GM19372 (cell line): ENCODE results near the gene INSL6.
"Not testable (repeated sequence)": the region's sequence is repeated elsewhere in the genome, so short reads cannot be mapped to it uniquely, and the experiment has no call there.

Experiments
- ATAC-seq: cut with Tn5 transposase; IDR thresholded peaks from one replicate; pipeline ENCODE4 v1.9.1; 2021; ENCODE audit warnings: mild to moderate bottlenecking, low read depth, moderate library complexity; ENCODE audit not compliant: unreplicated experiment

Gene INSL6, protein sequence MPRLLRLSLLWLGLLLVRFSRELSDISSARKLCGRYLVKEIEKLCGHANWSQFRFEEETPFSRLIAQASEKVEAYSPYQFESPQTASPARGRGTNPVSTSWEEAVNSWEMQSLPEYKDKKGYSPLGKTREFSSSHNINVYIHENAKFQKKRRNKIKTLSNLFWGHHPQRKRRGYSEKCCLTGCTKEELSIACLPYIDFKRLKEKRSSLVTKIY

DNA sequence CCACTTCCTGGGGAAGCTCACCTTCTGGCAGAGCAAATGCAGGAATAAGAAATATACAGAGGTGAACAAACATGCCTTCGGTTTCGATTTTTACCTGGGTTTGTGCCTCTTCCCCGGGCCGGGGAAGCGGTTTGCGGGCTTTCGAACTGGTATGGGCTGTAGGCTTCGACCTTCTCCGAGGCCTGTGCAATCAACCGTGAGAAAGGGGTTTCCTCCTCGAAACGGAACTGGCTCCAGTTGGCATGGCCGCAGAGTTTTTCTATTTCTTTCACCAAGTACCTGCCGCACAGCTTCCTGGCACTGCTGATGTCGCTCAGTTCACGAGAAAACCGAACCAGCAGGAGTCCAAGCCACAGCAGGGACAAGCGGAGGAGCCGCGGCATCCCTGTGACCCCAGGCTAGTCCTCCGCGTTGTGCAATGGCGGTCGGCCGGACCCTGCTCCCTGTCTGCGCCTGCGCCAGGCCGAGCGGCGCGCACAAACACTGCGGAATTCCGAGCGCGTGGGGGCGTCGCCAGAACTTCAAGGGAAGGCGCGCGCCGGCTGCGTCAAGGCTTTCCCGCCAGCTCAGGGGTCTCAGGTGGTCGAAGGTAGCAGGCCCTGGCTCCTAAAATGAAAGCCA, at the start of gene INSL6:
TSS of gene INSL6 (minus strand) at position 420 of the 621 bp plus-strand sequence. CDS start at position 383, 37 bp downstream.
- ATAC-seq = no peak

DNA sequence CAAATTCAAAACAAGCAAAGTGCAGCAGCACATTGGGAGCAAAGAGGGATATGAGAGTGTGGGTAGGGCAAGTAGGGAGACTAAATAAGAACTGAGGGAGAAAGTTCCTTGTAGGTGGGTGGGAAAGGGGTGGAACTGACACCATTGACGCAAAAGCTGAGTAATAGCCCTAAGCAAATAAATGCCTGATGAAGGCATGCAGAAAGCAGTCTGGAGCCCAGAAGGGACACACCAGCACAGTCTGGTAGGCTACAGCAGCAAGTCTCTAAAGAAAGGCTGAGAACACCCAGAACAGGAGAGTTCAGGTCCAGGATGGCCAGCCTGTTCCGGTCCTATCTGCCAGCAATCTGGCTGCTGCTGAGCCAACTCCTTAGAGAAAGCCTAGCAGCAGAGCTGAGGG, 45.8 kb upstream of the INSL6 start, which contains the start of gene INSL4:
TSS of gene INSL4 (plus strand) at position 208 of the 400 bp plus-strand sequence. CDS start at position 313, 105 bp downstream.
- ATAC-seq = no peak

DNA sequence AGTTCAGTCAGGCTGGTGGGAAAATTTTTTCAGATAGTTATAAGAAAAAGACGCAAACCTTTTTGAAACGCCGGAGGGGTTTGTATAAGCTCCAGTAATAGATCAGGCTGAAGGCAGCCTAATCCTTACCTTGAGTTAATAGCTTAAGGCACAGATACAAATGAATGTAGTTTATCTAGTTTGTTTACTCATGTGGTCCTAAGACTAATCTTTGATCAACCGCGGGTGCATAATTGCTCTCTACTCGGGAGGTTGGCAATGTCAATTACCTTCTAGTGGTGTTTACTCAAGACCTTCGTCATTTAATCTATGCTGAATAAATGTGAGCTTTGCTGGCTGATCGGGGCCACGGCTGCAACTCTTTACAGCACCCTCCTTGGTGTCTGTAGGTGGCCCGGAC, 45.1 kb upstream of the INSL6 start:
- ATAC-seq = no peak

DNA sequence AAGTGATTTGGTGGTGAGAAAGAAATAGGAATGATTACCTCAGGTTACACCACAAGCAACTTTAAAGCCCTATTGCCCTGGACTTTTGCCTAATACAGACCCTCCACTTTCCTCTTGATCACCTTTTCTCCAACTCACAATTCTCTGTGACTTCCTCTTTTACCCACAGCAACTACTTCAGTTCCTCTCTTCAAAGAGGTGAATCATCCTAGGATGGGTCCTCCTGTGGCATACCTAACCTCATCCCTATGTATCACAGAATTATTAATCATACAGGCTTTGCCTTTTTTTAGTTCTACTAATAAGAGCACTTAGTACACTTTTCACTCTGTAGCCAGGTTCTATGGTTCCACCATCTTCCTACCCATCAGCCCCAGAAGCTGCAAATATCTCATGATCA, 19.6 kb upstream of the INSL6 start:
- ATAC-seq = no peak

DNA sequence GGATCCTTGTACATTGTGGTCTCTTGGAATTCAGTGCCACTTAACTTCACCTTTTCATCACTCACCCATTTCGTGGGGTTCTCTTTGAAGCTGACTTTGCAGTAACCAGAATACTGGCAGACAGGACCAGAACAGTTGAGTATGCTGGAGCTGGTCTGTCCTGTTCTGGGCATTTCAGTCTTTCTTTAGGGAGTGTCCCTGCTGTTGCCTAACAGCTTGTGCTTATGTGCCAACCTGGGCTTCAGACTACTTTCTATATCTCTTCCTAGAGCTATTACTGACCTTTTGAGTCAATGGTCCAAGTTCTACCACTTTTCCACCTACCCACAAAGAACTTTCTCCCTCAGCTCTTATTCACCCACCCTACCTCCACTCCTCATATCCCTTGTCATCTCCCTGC, 10.0 kb upstream of the INSL6 start:
- no peak for ATAC-seq

DNA sequence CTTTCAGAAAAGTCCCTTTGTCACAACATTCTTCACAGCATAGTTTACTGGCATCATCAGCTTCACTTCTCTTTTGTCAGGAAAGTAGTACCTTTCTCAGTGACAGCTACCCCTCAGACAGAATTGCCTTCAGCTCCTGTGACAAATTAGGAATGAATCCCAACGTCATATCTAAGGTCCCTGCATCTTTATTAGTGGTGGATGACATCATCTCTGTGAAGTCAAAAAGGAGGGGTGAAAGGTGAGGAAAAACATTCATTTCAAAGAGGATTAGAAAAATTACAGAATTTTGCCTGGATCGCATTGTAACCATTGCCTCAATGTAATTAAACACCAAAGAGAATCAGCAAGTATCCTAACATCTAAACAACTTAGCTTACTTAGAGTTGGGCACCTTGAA, 7.9 kb upstream of the INSL6 start:
- no peak for ATAC-seq

DNA sequence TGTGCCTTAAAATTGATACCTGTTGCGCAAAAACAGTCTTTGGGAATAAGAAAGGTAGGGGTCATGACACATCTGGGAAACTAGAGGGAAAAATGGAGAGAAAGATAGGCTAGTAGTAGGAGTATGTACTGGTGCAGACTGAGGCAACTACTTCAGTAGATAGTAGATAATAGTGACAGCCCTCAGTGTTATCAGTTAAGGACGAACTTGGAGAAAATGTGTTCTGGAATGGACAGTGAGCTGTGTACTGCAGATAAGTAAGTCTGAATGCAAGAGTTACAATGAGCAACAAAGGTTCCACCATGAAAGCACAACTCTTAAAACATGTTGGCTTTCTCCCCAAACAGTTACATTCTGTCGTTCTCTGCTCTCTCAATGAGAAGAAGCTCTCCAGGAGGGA, 6.5 kb upstream of the INSL6 start:
- no peak for ATAC-seq

DNA sequence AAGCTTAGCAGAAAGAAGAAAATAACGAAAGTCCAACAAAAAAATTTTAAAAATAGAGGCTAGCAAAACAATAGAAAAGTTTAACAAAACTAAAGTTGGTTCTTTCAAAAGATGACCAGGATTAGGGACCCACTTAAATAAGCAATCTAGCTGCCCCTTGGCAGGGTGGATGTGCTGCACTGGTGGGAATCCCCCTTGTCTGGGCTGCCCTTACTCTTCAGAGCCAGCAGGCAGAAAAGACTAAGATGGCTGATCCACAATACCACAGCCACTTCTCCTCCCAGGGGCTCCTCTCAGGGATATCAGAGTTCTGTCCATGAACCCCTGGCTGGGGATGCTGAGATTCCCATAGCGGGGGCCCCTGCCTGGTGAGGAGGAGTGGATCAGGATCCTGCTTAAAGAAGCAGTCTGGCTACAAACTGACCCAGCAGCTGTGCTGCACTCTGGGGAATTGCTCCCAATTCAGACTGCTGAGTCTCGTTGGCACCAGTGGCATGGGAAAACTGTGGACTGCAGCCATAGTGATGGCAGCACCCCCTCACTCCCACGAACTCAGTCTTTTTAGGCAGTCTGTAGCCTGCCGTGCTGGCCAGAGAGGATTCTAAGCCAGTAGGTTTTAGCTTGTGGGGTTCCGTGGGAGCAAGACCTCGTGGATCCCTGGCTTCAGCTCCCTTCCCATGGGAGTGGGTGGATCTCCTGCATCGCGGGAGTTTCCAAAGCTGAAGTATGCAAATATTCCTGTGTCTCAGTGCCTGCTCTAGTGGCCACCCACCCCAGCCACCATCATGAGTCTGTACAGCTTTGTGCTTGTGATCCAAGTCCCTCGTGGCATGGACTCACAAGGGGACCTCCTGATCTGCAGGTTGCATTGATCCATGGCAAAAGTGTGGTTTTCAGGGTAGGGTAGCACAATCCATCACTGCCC, 2.9 kb upstream of the INSL6 start:
- no peak for ATAC-seq

DNA sequence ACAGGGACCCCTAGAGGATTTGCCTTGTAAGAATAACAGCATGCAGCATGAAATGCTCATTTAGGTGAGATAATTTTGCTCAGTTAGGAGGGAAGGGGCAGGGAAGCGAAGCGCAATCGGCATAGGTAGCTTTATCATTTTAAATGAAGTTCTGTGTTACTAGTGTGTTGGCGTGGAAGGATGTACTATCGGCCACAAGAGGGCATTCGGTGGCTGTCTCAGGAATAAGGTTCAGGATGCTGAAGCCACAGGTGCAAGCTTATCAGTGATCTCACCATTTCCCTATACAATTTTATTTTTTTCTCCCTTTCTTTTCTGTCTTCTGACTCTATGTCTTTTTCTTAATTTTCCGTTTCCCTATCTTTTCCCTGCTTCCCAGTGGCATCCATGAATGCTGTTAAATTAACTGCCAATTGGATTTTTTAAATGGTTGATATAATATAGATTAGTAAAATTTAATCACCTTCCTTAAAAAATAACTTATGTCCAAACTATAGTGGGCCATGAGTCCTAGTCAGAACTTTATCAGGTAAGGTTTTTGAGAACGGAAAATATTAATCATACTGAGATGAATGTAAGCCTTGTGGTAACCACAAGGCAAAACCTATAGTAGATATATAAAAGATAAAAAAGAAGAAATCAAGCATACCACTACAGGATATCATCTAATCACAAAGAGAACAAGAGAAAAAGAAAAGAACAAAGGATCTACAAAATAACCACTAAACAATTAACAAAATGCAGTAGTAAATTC, 1.2 kb upstream of the INSL6 start:
- ATAC-seq = no peak

DNA sequence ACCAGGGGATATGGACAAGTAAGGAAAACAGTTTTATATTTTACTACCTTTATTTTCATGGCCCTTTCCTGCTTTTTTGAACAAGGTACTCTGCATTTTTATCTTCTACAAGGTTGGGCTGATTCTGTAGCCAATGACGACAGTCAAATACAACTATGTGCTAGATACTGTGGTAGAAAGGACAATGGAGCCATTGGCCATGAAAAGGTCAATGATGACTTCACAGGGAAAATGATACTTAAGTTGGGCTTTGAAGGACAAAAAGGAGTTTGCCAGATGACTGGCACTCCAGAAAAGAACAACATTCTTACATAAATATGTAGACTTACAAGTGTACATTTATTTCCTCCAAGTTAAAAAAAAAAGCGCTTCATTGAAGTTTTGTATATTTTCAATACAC, 663 bp downstream of the INSL6 start:
- no peak for ATAC-seq

DNA sequence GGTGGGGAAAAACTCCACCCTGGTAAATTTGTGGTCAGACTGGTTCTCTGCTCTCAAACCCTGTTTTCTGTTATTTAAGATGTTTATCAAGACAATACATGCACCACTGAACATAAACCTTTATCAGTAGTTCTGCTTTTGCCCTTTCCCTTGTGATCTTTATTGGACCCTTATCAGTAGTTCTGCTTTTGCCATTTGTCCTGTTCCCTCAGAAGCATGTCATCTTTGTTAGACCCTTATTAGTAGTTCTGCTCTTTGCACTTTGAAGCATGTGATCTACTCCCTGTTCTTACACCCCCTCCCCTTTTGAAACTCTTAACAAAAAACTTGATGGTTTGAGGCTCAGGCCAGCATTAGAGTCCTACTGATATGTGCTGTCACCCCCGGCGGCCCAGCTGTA, 4.8 kb downstream of the INSL6 start:
- ATAC-seq = not testable (repeated sequence)

DNA sequence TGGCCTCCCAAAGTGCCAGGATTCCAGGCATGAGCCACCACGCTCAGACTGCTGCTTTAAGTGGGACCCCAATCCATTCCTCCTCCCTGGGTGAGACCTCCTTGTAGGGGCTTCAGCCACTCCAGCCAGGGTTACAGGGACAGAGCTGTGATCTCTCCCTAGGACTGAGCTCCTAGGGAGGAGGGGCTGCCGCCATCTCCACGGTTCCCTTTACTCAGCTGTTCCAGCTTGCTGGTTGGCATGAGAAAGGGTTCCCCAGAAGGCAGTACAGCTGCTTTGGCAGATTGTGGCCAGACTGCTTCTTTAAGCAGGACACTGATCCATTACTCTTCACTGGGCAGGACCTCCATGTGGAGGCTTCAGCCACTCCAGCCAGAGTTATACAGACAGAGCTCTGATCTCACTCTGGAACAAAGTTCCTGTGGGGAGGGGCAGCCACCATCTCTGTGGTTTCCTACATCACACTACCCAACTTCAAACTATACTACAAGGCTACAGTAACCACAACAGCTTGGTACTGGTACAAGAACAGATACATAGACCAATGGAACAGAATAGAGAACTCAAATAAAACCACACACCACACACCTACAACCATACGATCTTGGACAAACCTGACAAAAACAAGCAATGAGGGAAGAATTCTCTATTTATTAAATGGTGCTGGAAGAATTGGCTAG, 7.2 kb downstream of the INSL6 start:
- no peak for ATAC-seq

DNA sequence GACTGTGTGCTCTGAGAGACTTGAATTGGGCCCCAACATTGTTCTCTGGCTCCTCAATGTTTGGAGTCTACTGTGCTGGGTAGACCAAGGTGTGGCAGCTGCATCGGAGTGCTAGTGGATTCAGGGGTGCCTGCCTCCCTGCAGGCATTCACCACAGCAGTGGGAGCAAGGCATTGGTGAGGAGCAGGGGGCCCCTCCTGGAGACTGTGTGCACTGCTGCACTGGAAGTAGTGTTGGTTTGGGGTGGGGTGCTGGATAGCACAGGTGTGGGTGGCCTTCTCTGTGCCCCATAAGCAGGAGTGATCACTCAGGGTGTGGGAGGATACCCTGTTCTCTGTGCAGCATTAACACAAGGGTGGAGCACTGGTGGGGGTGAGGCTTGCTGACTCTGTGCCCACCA, 39.2 kb downstream of the INSL6 start:
- ATAC-seq = no peak

DNA sequence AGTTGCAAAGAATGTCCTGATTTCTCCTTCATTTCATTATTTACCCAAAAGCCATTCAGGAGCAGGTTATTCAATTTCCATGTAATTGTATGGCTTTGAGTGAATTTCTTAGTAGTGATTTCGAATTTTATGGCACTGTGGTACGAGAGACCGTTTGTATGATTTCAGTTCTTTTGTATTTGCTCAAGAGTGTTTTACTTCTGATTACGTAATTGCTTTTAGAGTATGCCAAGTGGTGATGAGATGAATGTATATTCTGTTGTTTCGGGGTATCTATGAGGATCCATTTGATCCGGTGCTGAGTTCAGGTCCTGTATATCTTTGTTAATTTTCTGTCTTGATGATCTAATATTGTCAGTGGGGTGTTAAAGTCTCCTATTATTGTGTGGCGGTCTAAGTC, 41.2 kb downstream of the INSL6 start:
- ATAC-seq = no peak

DNA sequence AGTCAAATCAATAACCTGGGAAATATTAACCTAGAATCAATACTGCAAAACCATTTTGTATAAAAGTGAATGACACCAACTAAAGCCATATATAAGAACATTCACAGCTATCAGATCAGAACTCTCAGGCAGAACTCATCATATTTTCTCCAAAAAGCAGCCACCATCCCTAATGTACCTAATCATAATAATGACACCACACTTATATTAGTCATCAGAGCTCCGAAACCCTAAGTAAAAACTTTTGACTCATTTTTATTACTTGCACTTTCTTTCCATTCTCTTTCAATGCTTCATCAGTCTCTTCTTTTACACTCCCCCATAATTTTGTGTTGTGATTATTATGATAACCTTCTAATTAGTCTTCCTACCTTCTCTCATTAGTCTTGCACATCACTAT, 45.3 kb downstream of the INSL6 start:
- no peak for ATAC-seq

DNA sequence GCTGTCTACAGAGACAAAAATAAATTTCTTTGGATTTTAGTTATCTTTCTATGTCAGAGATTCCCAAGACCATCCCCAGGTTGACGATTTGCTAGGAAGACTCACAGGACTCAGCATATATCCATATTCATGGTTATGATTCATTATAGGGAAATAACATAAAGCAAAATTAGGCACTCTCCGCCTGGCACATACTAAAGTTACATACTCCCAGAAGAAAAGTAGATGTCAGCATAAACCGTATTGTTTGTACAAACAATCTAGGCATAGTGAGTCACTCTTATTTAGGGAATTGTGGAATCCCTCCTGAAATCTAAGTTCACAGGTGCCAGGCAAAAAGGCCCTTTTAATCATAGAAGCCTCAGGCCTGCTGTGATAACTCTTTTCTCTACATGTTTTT, 62.9 kb downstream of the INSL6 start:
- no peak for ATAC-seq

DNA sequence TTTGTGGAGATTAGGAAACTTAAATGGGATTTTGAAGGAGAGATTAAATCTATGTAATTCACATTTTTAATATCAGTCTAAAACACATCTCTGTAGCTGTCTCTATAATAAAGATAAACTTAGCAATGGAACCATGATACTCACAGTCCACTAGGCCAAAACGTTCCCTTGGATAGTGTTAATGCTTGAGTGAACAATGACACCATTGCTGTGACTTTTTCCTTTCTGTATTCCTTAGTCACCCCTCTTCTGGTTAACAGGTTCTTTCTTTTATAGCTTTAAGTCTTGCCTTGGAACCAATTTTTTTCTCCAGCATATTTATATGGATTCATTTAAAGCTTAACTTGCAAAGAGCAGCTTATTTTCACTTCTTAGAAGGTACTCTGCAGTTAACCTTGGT, 63.3 kb downstream of the INSL6 start:
- ATAC-seq = no peak

DNA sequence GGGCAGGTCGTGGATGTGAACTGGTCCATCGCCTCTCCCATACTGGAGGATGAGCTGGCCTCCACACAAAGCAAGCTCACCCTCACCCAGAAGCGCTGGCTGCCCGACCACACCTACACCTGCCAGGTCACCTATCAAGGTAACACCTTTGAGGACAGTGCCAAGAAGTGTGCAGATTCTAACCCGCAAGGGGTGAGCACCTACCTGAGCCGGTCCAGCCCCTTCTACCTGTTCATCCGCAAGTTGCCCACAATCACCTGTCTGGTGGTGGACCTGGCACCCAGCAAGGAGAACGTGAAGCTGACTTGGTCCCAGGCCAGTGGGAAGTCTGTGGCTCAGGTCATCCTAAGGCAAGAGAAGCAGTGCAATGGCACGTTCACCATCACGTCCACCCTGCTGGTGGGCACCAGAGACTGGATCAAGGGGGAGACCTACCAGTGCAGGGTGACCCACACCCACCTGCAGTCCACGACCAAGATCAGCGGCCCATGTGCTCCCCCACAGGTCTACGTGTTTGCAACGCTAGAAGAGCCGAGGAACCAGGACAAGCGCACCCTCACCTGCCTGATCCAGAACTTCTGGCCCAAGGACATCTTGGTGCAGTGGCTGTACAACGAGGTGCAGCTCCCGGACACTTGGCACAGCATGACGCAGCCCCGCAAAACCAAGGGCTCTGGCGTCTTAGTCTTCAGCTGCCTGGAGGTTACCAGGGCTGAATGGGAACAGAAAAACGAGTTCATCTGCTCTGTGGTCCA, 71.3 kb downstream of the INSL6 start:
- ATAC-seq = no peak
